ENCODE measurements around the gene CELA3A. TPM values are rescaled to one million over a fixed set of nuclear protein-coding genes. Genes with fewer than 3 reads are reported as not detected.
"Not testable (repeated sequence)": the region's sequence is repeated elsewhere in the genome, so short reads cannot be mapped to it uniquely, and the experiment has no call there.

Gene CELA3A
- total and polyA plus RNA-seq, 12 donors: 1.6 to 9.4 (median 3.1) TPM; not detected in 7

GRCh38 chr1:21992186-21992585, 9.3 kb upstream of the CELA3A start:
- H3K9me3 ChIP-seq (replicated peaks in 1 of 3); intact Hi-C loops (cut with DNase I); H3K4me3 ChIP-seq; H3K4me1 ChIP-seq (replicated peaks in 1 of 2); H3K27ac ChIP-seq; H3K27me3 ChIP-seq; H3K36me3 ChIP-seq (replicated peaks in 1 of 2): not testable (repeated sequence)
- 36 to 83% (median 75%) methylated on average over 1 to 3 of the region's 3 CpGs for WGBS, 4 donors
- DNase-seq: peak in 1 of 7 donors; percentile 13

- DNase-seq; intact Hi-C loops (cut with DNase I): not testable (repeated sequence)
- 80 to 95% (median 90%) methylated on average over 7 to 8 of the region's 8 CpGs for WGBS, 4 donors
Measured at GRCh38 chr1:21994716-21995115, 6.7 kb upstream of the CELA3A start.

GRCh38 chr1:21996663-21996970, 4.8 kb upstream of the CELA3A start:
- H3K36me3 ChIP-seq (replicated peaks in 1 of 2); intact Hi-C loops (cut with DNase I); H3K4me1 ChIP-seq (replicated peaks in 1 of 2); H3K27me3 ChIP-seq; H3K4me3 ChIP-seq; H3K9me3 ChIP-seq (replicated peaks in 1 of 3): not testable (repeated sequence)
- DNase-seq: peak in 2 of 7 donors; percentile 44 to 56
- 32 to 64% (median 51%) methylated on average over 2 to 3 of the region's 3 CpGs for WGBS, 4 donors
- peak overlapping the region in 3 of 5 donors; percentile 31 to 76 (median 44) for H3K27ac ChIP-seq

More at GRCh38 chr1:21994716-21995115, 6.7 kb upstream of the CELA3A start:
- H3K9me3 ChIP-seq (replicated peaks in 1 of 3); H3K27me3 ChIP-seq; H3K27ac ChIP-seq; H3K4me3 ChIP-seq; H3K4me1 ChIP-seq (replicated peaks in 1 of 2); H3K36me3 ChIP-seq (replicated peaks in 1 of 2): not testable (repeated sequence)

GRCh38 chr1:21997891-21998623, 3.4 kb upstream of the CELA3A start:
- DNase-seq; H3K27ac ChIP-seq; intact Hi-C loops (cut with DNase I); H3K36me3 ChIP-seq (replicated peaks in 1 of 2); H3K27me3 ChIP-seq; H3K4me3 ChIP-seq; H3K4me1 ChIP-seq (replicated peaks in 1 of 2); H3K9me3 ChIP-seq (replicated peaks in 1 of 3): not testable (repeated sequence)
- WGBS, 4 donors: 58 to 81% (median 60%) methylated on average over 7 to 9 of the region's 9 CpGs

GRCh38 chr1:21998624-21999294, 2.7 kb upstream of the CELA3A start:
- 62 to 81% (median 71%) methylated on average over 2 to 14 of the region's 15 CpGs for WGBS, 4 donors
- H3K27me3 ChIP-seq; H3K9me3 ChIP-seq (replicated peaks in 1 of 3); H3K4me1 ChIP-seq (replicated peaks in 1 of 2); intact Hi-C loops (cut with DNase I); H3K36me3 ChIP-seq (replicated peaks in 1 of 2); DNase-seq; H3K4me3 ChIP-seq; H3K27ac ChIP-seq: not testable (repeated sequence)

- intact Hi-C loops (cut with DNase I); H3K4me3 ChIP-seq; H3K9me3 ChIP-seq (replicated peaks in 1 of 3); DNase-seq; H3K27ac ChIP-seq; H3K27me3 ChIP-seq; H3K4me1 ChIP-seq (replicated peaks in 1 of 2); H3K36me3 ChIP-seq (replicated peaks in 1 of 2): not testable (repeated sequence)
- 60 to 73% (median 70%) methylated on average over 3 to 7 of the region's 7 CpGs for WGBS, 4 donors
Measured at GRCh38 chr1:21999645-22000044, 1.8 kb upstream of the CELA3A start.

GRCh38 chr1:22002461-22002860, 1.0 kb downstream of the CELA3A start:
- H3K9me3 ChIP-seq (replicated peaks in 1 of 3); DNase-seq; H3K4me1 ChIP-seq (replicated peaks in 1 of 2); intact Hi-C loops (cut with DNase I); H3K36me3 ChIP-seq (replicated peaks in 1 of 2); H3K27me3 ChIP-seq; H3K4me3 ChIP-seq; H3K27ac ChIP-seq: not testable (repeated sequence)
- 15 to 84% (median 60%) methylated on average over 1 to 5 of the region's 5 CpGs for WGBS, 4 donors

GRCh38 chr1:22002875-22003274, 1.4 kb downstream of the CELA3A start:
- H3K27me3 ChIP-seq; H3K4me1 ChIP-seq (replicated peaks in 1 of 2); H3K4me3 ChIP-seq; H3K9me3 ChIP-seq (replicated peaks in 1 of 3); DNase-seq; intact Hi-C loops (cut with DNase I); H3K27ac ChIP-seq; H3K36me3 ChIP-seq (replicated peaks in 1 of 2): not testable (repeated sequence)
- 83 to 87% (median 85%) methylated on average over 6 to 8 of the region's 8 CpGs for WGBS, 4 donors

GRCh38 chr1:22003959-22004358, 2.5 kb downstream of the CELA3A start:
- DNase-seq; H3K4me1 ChIP-seq (replicated peaks in 1 of 2); H3K36me3 ChIP-seq (replicated peaks in 1 of 2); intact Hi-C loops (cut with DNase I); H3K27me3 ChIP-seq; H3K4me3 ChIP-seq; H3K27ac ChIP-seq; H3K9me3 ChIP-seq (replicated peaks in 1 of 3): not testable (repeated sequence)
- WGBS, 4 donors: 95 to 100% (median 98%) methylated on average over 1 to 3 of the region's 3 CpGs

Data from adrenal gland (tissue), 12 donors.